ENCODE results near the gene FN3KRP.

DNA sequence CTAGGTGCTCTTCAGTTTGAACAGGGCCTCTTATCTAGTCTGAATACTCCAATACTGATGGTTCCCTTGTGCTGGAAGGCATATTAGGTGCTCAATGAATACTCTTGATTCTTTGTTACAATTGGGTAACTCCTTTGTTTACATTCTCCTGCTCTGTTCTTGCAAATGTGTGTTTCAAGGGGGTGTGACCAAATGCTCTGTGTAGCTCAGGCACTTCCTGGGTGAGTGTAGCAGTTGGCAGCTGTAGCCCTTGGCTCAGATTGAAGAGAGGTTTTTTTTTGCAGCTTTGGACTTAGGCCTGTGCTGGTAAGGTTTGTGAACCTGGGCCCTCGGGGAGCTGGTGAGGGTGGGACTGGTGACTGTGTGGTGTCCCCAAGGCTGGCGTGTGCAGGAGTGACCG, 55.5 kb downstream of the FN3KRP start:
- TF ChIP-seq, protein P1, sequence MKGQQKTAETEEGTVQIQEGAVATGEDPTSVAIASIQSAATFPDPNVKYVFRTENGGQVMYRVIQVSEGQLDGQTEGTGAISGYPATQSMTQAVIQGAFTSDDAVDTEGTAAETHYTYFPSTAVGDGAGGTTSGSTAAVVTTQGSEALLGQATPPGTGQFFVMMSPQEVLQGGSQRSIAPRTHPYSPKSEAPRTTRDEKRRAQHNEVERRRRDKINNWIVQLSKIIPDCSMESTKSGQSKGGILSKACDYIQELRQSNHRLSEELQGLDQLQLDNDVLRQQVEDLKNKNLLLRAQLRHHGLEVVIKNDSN (IDR thresholded peaks at IDR 0.05; ENCODE audit: borderline replicate concordance, extremely low read length, insufficient read depth, low read depth, low read length) = no peak
- no peak for TF ChIP-seq ZNF274 (IDR thresholded peaks at IDR 0.05; ENCODE audit: insufficient read depth, insufficient read length)
- TF ChIP-seq, protein P2, sequence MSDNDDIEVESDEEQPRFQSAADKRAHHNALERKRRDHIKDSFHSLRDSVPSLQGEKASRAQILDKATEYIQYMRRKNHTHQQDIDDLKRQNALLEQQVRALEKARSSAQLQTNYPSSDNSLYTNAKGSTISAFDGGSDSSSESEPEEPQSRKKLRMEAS (IDR thresholded peaks at IDR 0.05; ENCODE audit: low read depth, low read length) = no peak
- TF ChIP-seq, protein P3, sequence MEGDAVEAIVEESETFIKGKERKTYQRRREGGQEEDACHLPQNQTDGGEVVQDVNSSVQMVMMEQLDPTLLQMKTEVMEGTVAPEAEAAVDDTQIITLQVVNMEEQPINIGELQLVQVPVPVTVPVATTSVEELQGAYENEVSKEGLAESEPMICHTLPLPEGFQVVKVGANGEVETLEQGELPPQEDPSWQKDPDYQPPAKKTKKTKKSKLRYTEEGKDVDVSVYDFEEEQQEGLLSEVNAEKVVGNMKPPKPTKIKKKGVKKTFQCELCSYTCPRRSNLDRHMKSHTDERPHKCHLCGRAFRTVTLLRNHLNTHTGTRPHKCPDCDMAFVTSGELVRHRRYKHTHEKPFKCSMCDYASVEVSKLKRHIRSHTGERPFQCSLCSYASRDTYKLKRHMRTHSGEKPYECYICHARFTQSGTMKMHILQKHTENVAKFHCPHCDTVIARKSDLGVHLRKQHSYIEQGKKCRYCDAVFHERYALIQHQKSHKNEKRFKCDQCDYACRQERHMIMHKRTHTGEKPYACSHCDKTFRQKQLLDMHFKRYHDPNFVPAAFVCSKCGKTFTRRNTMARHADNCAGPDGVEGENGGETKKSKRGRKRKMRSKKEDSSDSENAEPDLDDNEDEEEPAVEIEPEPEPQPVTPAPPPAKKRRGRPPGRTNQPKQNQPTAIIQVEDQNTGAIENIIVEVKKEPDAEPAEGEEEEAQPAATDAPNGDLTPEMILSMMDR (IDR thresholded peaks at IDR 0.05 in 2 of 3, conservative IDR thresholded peaks at IDR 0.05 in 1 of 3; ENCODE audit: control insufficient read depth in 2 of 3, extremely low read depth in 1 of 3, insufficient read depth in 1 of 3, low read depth in 3 of 3, low read length in 3 of 3) = no peak
- TF ChIP-seq SIN3A (IDR thresholded peaks at IDR 0.05; ENCODE audit: low read depth, low read length) = no peak
- TF ChIP-seq, protein P4, sequence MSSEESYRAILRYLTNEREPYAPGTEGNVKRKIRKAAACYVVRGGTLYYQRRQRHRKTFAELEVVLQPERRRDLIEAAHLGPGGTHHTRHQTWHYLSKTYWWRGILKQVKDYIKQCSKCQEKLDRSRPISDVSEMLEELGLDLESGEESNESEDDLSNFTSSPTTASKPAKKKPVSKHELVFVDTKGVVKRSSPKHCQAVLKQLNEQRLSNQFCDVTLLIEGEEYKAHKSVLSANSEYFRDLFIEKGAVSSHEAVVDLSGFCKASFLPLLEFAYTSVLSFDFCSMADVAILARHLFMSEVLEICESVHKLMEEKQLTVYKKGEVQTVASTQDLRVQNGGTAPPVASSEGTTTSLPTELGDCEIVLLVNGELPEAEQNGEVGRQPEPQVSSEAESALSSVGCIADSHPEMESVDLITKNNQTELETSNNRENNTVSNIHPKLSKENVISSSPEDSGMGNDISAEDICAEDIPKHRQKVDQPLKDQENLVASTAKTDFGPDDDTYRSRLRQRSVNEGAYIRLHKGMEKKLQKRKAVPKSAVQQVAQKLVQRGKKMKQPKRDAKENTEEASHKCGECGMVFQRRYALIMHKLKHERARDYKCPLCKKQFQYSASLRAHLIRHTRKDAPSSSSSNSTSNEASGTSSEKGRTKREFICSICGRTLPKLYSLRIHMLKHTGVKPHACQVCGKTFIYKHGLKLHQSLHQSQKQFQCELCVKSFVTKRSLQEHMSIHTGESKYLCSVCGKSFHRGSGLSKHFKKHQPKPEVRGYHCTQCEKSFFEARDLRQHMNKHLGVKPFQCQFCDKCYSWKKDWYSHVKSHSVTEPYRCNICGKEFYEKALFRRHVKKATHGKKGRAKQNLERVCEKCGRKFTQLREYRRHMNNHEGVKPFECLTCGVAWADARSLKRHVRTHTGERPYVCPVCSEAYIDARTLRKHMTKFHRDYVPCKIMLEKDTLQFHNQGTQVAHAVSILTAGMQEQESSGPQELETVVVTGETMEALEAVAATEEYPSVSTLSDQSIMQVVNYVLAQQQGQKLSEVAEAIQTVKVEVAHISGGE (CRISPR knock-in tag; IDR thresholded peaks at IDR 0.05) = no peak
- TF ChIP-seq ZZZ3 (IDR thresholded peaks at IDR 0.05; ENCODE audit: control insufficient read depth, insufficient read length, low read depth) = no peak
- TF ChIP-seq POLR2A (IDR thresholded peaks at IDR 0.05; ENCODE audit: low read depth, low read length) = no peak
- TF ChIP-seq, protein P5, sequence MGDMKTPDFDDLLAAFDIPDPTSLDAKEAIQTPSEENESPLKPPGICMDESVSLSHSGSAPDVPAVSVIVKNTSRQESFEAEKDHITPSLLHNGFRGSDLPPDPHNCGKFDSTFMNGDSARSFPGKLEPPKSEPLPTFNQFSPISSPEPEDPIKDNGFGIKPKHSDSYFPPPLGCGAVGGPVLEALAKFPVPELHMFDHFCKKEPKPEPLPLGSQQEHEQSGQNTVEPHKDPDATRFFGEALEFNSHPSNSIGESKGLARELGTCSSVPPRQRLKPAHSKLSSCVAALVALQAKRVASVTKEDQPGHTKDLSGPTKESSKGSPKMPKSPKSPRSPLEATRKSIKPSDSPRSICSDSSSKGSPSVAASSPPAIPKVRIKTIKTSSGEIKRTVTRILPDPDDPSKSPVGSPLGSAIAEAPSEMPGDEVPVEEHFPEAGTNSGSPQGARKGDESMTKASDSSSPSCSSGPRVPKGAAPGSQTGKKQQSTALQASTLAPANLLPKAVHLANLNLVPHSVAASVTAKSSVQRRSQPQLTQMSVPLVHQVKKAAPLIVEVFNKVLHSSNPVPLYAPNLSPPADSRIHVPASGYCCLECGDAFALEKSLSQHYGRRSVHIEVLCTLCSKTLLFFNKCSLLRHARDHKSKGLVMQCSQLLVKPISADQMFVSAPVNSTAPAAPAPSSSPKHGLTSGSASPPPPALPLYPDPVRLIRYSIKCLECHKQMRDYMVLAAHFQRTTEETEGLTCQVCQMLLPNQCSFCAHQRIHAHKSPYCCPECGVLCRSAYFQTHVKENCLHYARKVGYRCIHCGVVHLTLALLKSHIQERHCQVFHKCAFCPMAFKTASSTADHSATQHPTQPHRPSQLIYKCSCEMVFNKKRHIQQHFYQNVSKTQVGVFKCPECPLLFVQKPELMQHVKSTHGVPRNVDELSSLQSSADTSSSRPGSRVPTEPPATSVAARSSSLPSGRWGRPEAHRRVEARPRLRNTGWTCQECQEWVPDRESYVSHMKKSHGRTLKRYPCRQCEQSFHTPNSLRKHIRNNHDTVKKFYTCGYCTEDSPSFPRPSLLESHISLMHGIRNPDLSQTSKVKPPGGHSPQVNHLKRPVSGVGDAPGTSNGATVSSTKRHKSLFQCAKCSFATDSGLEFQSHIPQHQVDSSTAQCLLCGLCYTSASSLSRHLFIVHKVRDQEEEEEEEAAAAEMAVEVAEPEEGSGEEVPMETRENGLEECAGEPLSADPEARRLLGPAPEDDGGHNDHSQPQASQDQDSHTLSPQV (IDR thresholded peaks at IDR 0.05) = no peak
- TF ChIP-seq EZH2 (IDR thresholded peaks at IDR 0.05; ENCODE audit: borderline replicate concordance, control insufficient read depth, low read depth, low read length) = no peak
- TF ChIP-seq TAF1 (IDR thresholded peaks at IDR 0.05; ENCODE audit: borderline replicate concordance, low read depth, low read length) = no peak

Measured in GM12878 (cell line).